ENCODE results near the gene MED27.

DNA sequence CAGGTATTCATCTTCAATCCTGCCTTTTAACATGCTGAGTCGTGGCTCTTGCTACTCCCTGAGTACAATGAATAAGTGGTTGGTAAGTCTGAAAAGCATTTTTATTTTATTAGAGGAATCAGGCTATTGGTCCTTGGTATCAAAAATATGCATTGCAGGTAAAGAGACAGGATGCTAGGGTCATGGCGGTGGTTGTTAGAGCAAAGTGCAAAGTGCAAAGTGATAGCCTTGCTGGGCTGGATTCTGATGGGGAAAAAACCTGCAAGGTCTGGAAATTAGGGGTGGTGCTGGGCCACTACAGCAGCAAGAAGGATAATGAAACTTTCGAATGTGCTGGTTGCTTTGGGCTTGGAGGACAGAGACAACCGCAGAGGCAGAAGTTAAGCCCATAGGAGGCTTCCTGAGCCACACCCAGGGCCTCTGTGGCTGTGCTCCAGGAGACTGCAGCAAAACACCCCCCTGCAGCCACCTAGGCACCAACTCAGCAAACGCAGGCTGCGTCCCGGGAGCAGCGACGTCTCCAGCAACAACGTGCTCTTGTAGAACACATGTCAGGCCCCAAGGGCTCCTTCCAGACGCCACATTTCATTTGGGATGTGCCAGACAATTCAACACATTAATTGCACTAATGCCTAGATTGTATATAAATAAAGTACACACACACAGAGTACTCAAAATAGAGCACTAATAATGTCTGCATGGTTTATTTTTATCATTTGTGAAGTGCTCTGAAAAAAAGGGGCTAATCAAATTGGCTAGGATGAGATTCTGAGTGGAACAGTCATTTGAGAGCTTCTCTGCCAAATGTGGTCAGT, 190.0 kb downstream of the MED27 start:
- TF ChIP-seq EHMT2 (IDR thresholded peaks at IDR 0.05; ENCODE audit: borderline replicate concordance, low read depth, low read length) (no peak), TBP (CRISPR knock-in tag; IDR thresholded peaks at IDR 0.05) (no peak), HOXA5 (CRISPR knock-in tag; IDR thresholded peaks at IDR 0.05) (no peak), ZFP1 (CRISPR knock-in tag; IDR thresholded peaks at IDR 0.05) (no peak), HNRNPH1 (optimal IDR thresholded peaks at IDR 0.05; ENCODE audit: low read depth, low read length) (no peak), EZH2 (conservative IDR thresholded peaks at IDR 0.05; ENCODE audit: low read depth, low read length) (no peak), HNRNPUL1 (IDR thresholded peaks at IDR 0.05; ENCODE audit: low read depth, low read length) (no peak), HIVEP1 (CRISPR knock-in tag; IDR thresholded peaks at IDR 0.05) (no peak), CCDC6 (CRISPR knock-in tag; IDR thresholded peaks at IDR 0.05) (no peak), KMT2A (CRISPR knock-in tag; IDR thresholded peaks at IDR 0.05) (no peak), ZNF253 (CRISPR knock-in tag; IDR thresholded peaks at IDR 0.05; ENCODE audit: borderline replicate concordance) (no peak), ZNF788 (CRISPR knock-in tag; IDR thresholded peaks at IDR 0.05; ENCODE audit: borderline replicate concordance) (no peak), NR2C2 (CRISPR knock-in tag; IDR thresholded peaks at IDR 0.05; ENCODE audit: borderline replicate concordance) (no peak)
- TF ChIP-seq, protein P1, sequence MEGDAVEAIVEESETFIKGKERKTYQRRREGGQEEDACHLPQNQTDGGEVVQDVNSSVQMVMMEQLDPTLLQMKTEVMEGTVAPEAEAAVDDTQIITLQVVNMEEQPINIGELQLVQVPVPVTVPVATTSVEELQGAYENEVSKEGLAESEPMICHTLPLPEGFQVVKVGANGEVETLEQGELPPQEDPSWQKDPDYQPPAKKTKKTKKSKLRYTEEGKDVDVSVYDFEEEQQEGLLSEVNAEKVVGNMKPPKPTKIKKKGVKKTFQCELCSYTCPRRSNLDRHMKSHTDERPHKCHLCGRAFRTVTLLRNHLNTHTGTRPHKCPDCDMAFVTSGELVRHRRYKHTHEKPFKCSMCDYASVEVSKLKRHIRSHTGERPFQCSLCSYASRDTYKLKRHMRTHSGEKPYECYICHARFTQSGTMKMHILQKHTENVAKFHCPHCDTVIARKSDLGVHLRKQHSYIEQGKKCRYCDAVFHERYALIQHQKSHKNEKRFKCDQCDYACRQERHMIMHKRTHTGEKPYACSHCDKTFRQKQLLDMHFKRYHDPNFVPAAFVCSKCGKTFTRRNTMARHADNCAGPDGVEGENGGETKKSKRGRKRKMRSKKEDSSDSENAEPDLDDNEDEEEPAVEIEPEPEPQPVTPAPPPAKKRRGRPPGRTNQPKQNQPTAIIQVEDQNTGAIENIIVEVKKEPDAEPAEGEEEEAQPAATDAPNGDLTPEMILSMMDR (CRISPR knock-in tag; IDR thresholded peaks at IDR 0.05) = no peak
